SK-N-MC (cell line): ENCODE data around the gene SHB.

ENCODE experiments used
- EZH2 ChIP-seq: fragments of 200-600 bp; sonication (generic); IDR thresholded peaks from one replicate; pipeline ENCODE4 v1.6.1; 2017; ENCODE audit warnings: antibody characterized with exemption
- FOXP2 ChIP-seq: optimal IDR thresholded peaks from 2 replicates; pipeline ENCODE3; 2011; ENCODE audit warnings: mild to moderate bottlenecking, moderate library complexity; ENCODE audit not compliant: insufficient read depth; ENCODE audit errors: extremely low read length, control extremely low read depth

- no peak for TF ChIP-seq FOXP2
- TF ChIP-seq EZH2: no peak
Observed at GRCh38 chr9:38038307-38039089, 30.5 kb downstream of the SHB start.
